HepG2 (cell line): Measurements from ENCODE around the gene GNL3. TPM values are rescaled to one million over a fixed set of nuclear protein-coding genes. Genes with fewer than 3 reads are reported as not detected.

ENCODE experiments used
- CBX2 ChIP-seq, 2 experiments: fragments of 200-600 bp in 1 of 2; sonication (generic); formaldehyde crosslinking in 1 of 2; IDR thresholded peaks; 2 replicates each; pipeline versions ENCODE4 v1.7.0 to v1.8.1; 2018 to 2022; ENCODE audit warnings: low read depth in 2 of 2, low read length in 1 of 2, mild to moderate bottlenecking in 1 of 2, missing genetic modification reagents in 1 of 2
- PHF5A ChIP-seq: IDR thresholded peaks from one replicate; pipeline ENCODE4 v1.6.1; 2018; ENCODE audit warnings: low read depth, missing genetic modification reagents; ENCODE audit not compliant: unreplicated experiment
- PTBP1 ChIP-seq: fragments of 200-400 bp; formaldehyde crosslinking; IDR thresholded peaks from 2 replicates; pipeline ENCODE4 v1.6.1; 2018; ENCODE audit warnings: low read length, low read depth; ENCODE audit not compliant: poor library complexity, severe bottlenecking
- RARG ChIP-seq: sonication (generic); formaldehyde crosslinking; IDR thresholded peaks from 2 replicates; pipeline ENCODE4 v1.4.0; 2020; ENCODE audit warnings: low read depth, mild to moderate bottlenecking, missing genetic modification reagents
- RERE ChIP-seq: IDR thresholded peaks from 2 replicates; pipeline ENCODE4 v1.6.1; 2016; ENCODE audit warnings: low read depth, missing genetic modification reagents, missing compliant biosample characterization
- SP4 ChIP-seq: sonication (generic); formaldehyde crosslinking; IDR thresholded peaks from 2 replicates; pipeline ENCODE4 v1.8.1; 2023; ENCODE audit warnings: mild to moderate bottlenecking, missing genetic modification reagents
- THYN1 ChIP-seq: sonication (generic); formaldehyde crosslinking; IDR thresholded peaks from 2 replicates; pipeline ENCODE4 v1.8.1; 2023; ENCODE audit warnings: low read depth, mild to moderate bottlenecking, moderate library complexity, missing genetic modification reagents, borderline replicate concordance
- ZNF225 ChIP-seq: sonication (generic); formaldehyde crosslinking; IDR thresholded peaks from 2 replicates; pipeline ENCODE4 v1.4.0; 2020; ENCODE audit warnings: mild to moderate bottlenecking, missing genetic modification reagents
- ZNF383 ChIP-seq: sonication (generic); formaldehyde crosslinking; IDR thresholded peaks from 2 replicates; pipeline ENCODE4 v1.4.0; 2020; ENCODE audit warnings: missing genetic modification reagents, mild to moderate bottlenecking, borderline replicate concordance
- ZNF674 ChIP-seq: sonication (generic); formaldehyde crosslinking; IDR thresholded peaks from 2 replicates; pipeline ENCODE4 v1.5.0; 2020; ENCODE audit warnings: low read depth, mild to moderate bottlenecking, missing genetic modification reagents
- polyA plus RNA-seq, 8 experiments: library from polyadenylated mRNA; depleted of rRNA in 3 of 8; stranded (reverse) in 7 of 8; unstranded in 1 of 8; fragments of >200 nt; fragmentation: Illumina TruSeq in 4 of 8; extraction: Trizol in 4 of 8; gene quantifications; 2 replicates each; pipeline versions ENCODE4 v1.2.1 to v1.2.3, GENCODE V29; 2011 to 2016; ENCODE audit warnings: low read depth in 4 of 8, missing spikeins in 1 of 8, mixed read lengths in 1 of 8; ENCODE audit not compliant: insufficient read depth in 1 of 8
- total RNA-seq, 5 experiments: library from RNA; depleted of rRNA; stranded (reverse); fragments of >200 nt; fragmentation: Illumina TruSeq; extraction: Trizol; gene quantifications; 2 replicates each; pipeline ENCODE4 v1.2.3, GENCODE V29; 2016; ENCODE audit warnings: low read depth in 1 of 5
- TF ChIP-seq, protein P1 (sequence below): sonication (generic); formaldehyde crosslinking; IDR thresholded peaks from 2 replicates; pipeline ENCODE4 v1.4.0; 2020; ENCODE audit warnings: missing genetic modification reagents, borderline replicate concordance
- TF ChIP-seq, protein P2 (sequence below): IDR thresholded peaks from 2 replicates; pipeline ENCODE4 v1.6.1; 2016; ENCODE audit warnings: mild to moderate bottlenecking

The GNL3 gene
- total and polyA plus RNA-seq, 2 of the 13 experiments (the other 11 are each of a cell fraction or from before 2014, with no cell fraction given) = 129 to 257 TPM

DNA sequence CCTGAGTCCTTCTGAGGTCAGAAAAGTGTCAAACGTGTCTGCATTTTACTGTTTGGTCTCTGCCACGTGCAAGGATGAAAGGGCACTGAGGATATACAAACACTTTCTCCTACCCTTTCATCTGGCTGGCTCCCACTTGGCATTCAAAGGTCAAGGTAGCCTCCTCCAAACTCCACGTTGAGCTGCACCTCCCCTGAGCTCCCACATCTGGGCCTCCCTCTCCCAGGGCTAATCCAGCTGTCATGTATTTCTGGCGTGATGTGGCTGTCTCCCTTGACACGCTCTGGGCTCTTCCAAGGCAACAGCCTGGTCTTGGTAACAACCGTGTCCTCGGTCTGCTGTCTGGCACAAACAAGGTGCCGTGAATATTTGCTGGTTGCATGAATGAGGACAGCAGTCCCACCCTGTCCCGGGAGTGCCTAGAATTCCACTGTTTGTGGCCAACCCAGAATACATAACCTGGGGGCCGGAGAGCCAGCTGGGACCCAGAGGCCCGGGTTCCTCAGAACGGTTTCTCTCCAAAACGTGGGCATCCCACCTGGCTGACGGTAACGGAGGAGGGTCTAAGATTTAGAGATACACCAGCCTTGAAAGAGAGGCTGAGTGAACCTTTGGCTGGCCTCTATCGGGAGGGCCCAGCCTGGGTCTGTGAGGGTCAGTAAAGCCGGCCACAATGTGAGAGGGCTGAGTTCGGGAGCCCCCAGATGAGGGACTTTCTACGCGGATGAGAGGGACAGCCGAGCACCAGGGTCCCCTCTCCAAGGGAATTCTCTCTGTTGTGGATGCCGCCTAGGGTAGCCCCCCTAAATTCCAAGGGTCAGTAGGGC, 19.0 kb downstream of the GNL3 start (continued):
- TF ChIP-seq RERE (CRISPR knock-in tag) (peak; percentile 83; the same call in 1 of the 2 replicates), PTBP1 (no peak), CBX2 (IDR thresholded peaks at IDR 0.05; ENCODE audit: low read depth, low read length) (no peak), CBX2 (CRISPR knock-in tag; IDR thresholded peaks at IDR 0.05; ENCODE audit: low read depth) (no peak), RARG (CRISPR knock-in tag) (no peak), THYN1 (no peak; the same call in 1 of the 2 replicates), PHF5A (no peak), SP4 (CRISPR knock-in tag) (peak; percentile 18; the same call in 1 of the 2 replicates), ZNF225 (no peak), ZNF383 (CRISPR knock-in tag) (no peak), ZNF674 (no peak)
- TF ChIP-seq, protein P1, sequence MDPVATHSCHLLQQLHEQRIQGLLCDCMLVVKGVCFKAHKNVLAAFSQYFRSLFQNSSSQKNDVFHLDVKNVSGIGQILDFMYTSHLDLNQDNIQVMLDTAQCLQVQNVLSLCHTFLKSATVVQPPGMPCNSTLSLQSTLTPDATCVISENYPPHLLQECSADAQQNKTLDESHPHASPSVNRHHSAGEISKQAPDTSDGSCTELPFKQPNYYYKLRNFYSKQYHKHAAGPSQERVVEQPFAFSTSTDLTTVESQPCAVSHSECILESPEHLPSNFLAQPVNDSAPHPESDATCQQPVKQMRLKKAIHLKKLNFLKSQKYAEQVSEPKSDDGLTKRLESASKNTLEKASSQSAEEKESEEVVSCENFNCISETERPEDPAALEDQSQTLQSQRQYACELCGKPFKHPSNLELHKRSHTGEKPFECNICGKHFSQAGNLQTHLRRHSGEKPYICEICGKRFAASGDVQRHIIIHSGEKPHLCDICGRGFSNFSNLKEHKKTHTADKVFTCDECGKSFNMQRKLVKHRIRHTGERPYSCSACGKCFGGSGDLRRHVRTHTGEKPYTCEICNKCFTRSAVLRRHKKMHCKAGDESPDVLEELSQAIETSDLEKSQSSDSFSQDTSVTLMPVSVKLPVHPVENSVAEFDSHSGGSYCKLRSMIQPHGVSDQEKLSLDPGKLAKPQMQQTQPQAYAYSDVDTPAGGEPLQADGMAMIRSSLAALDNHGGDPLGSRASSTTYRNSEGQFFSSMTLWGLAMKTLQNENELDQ (CRISPR knock-in tag) = no peak
- TF ChIP-seq, protein P2, sequence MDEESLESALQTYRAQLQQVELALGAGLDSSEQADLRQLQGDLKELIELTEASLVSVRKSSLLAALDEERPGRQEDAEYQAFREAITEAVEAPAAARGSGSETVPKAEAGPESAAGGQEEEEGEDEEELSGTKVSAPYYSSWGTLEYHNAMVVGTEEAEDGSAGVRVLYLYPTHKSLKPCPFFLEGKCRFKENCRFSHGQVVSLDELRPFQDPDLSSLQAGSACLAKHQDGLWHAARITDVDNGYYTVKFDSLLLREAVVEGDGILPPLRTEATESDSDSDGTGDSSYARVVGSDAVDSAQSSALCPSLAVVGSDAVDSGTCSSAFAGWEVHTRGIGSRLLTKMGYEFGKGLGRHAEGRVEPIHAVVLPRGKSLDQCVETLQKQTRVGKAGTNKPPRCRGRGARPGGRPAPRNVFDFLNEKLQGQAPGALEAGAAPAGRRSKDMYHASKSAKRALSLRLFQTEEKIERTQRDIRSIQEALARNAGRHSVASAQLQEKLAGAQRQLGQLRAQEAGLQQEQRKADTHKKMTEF (CRISPR knock-in tag) = peak; percentile 74
